CD14-positive monocyte (primary cell): ENCODE data around the gene CDC42EP3. TPM values are rescaled to one million over a fixed set of nuclear protein-coding genes. Genes with fewer than 3 reads are reported as not detected.

ENCODE experiments used
- DNase-seq, 3 donors: peaks; one replicate each; pipeline ENCODE4 v3.0.0-alpha.2; 2011 to 2022
- H2AFZ ChIP-seq: 2 replicates; pipeline ENCODE4 v1.6.0; 2012; ENCODE audit warnings: mild to moderate bottlenecking, low read depth, low read length, inconsistent platforms; ENCODE audit not compliant: insufficient read depth, poor library complexity, severe bottlenecking
- H3K27ac ChIP-seq, 2 donors: 1 replicate in 1 of 2; 2 replicates in 1 of 2; pipeline ENCODE4 v1.5.1; 2012 to 2013; ENCODE audit warnings: low read length in 2 of 2, control low read depth in 1 of 2, inconsistent platforms in 1 of 2, low read depth in 1 of 2, mild to moderate bottlenecking in 1 of 2
- H3K27me3 ChIP-seq, 2 donors: one replicate each; pipeline versions ENCODE4 v1.6.0 to v1.6.1; 2011 to 2013; ENCODE audit warnings: low read length in 2 of 2; ENCODE audit not compliant: control insufficient read depth in 2 of 2, insufficient read depth in 2 of 2
- H3K36me3 ChIP-seq, 2 donors: replicated peaks in 1 of 2; 1 replicate in 1 of 2; 2 replicates in 1 of 2; pipeline versions ENCODE4 v1.5.1 to v1.6.1; 2012 to 2013; ENCODE audit warnings: low read length in 2 of 2, control low read depth in 1 of 2, inconsistent platforms in 1 of 2, mild to moderate bottlenecking in 1 of 2; ENCODE audit not compliant: insufficient read depth in 2 of 2, control insufficient read depth in 1 of 2
- H3K4me1 ChIP-seq, 2 donors: 1 replicate in 1 of 2; 2 replicates in 1 of 2; pipeline versions ENCODE4 v1.5.1 to v1.6.1; 2012 to 2013; ENCODE audit warnings: low read length in 2 of 2, control low read depth in 1 of 2, inconsistent platforms in 1 of 2, mild to moderate bottlenecking in 1 of 2, moderate library complexity in 1 of 2; ENCODE audit not compliant: insufficient read depth in 2 of 2, control insufficient read depth in 1 of 2
- H3K4me2 ChIP-seq: replicated peaks from 2 replicates; pipeline ENCODE3; 2012; ENCODE audit warnings: low read length, moderate library complexity, mild to moderate bottlenecking; ENCODE audit not compliant: poor library complexity, severe bottlenecking; ENCODE audit errors: extremely low read depth
- H3K4me3 ChIP-seq, 3 experiments: fragments of 200-600 bp in 1 of 3; sonication (generic) in 1 of 3; replicated peaks in 1 of 3; 1 replicate in 2 of 3; 2 replicates in 1 of 3; pipeline ENCODE4 v1.5.1; 2011 to 2013; ENCODE audit warnings: low read length in 3 of 3, mild to moderate bottlenecking in 3 of 3, control low read depth in 2 of 3, low read depth in 2 of 3, inconsistent platforms in 1 of 3, moderate library complexity in 1 of 3
- H3K79me2 ChIP-seq: 2 replicates; pipeline ENCODE4 v1.6.0; 2012; ENCODE audit warnings: mild to moderate bottlenecking, control low read depth, inconsistent platforms, low read length, moderate library complexity; ENCODE audit not compliant: insufficient read depth
- H3K9ac ChIP-seq: 2 replicates; pipeline ENCODE4 v1.6.0; 2017; ENCODE audit warnings: low read length, mild to moderate bottlenecking; ENCODE audit not compliant: insufficient read depth, poor library complexity, severe bottlenecking
- H3K9me3 ChIP-seq, 2 donors: replicated peaks in 1 of 2; 1 replicate in 1 of 2; 2 replicates in 1 of 2; pipeline versions ENCODE4 v1.5.1 to v1.6.1; 2012 to 2013; ENCODE audit warnings: low read length in 2 of 2, control low read depth in 1 of 2; ENCODE audit not compliant: control insufficient read depth in 1 of 2, insufficient read depth in 1 of 2
- H4K20me1 ChIP-seq: 2 replicates; pipeline ENCODE4 v1.6.0; 2012; ENCODE audit warnings: mild to moderate bottlenecking, low read length, control low read depth, moderate library complexity; ENCODE audit not compliant: insufficient read depth
- H3K27ac Mint-ChIP-seq, 7 donors: one replicate each; pipeline ENCODE4 v1.8.0; 2020; ENCODE audit warnings: mild to moderate bottlenecking in 7 of 7, mixed read lengths in 7 of 7, moderate library complexity in 6 of 7, inconsistent platforms in 2 of 7
- H3K27me3 Mint-ChIP-seq, 3 donors: one replicate each; pipeline ENCODE4 v1.8.0; 2021 to 2022; ENCODE audit warnings: low read depth in 3 of 3, mild to moderate bottlenecking in 3 of 3, mixed read lengths in 3 of 3, moderate library complexity in 3 of 3, inconsistent platforms in 1 of 3
- H3K36me3 Mint-ChIP-seq, 2 donors: one replicate each; pipeline ENCODE4 v1.8.0; 2020; ENCODE audit warnings: mixed read lengths in 2 of 2, inconsistent platforms in 1 of 2, mild to moderate bottlenecking in 1 of 2
- H3K4me1 Mint-ChIP-seq: one replicate; pipeline ENCODE4 v1.8.0; 2020; ENCODE audit warnings: mild to moderate bottlenecking, mixed read lengths
- H3K4me3 Mint-ChIP-seq, 2 donors: one replicate each; pipeline ENCODE4 v1.8.0; 2020; ENCODE audit warnings: mild to moderate bottlenecking in 2 of 2, mixed read lengths in 2 of 2, moderate library complexity in 1 of 2
- H3K9me3 Mint-ChIP-seq, 7 donors: one replicate each; pipeline ENCODE4 v1.8.0; 2020 to 2022; ENCODE audit warnings: mixed read lengths in 7 of 7, mild to moderate bottlenecking in 6 of 7, moderate library complexity in 6 of 7, inconsistent platforms in 2 of 7
- WGBS: methylation state at CpG from one replicate; pipeline ENCODE4 v1.1.5; 2013; ENCODE audit warnings: missing lambda C conversion rate; ENCODE audit not compliant: insufficient coverage; 5-methylcytosine and 5-hydroxymethylcytosine counted together
- intact Hi-C, 2 donors: fragments of 100-400 bp; cut with micrococcal nuclease; formaldehyde crosslinking; loops; one replicate each; pipeline versions ENCODE4 v1.15.0 to v1.15.1; 2023
- polyA plus RNA-seq, 3 donors: library from polyadenylated mRNA; depleted of rRNA in 1 of 3; unstranded in 2 of 3; stranded (reverse) in 1 of 3; fragments of 300-500 nt in 2 of 3; fragments of >200 nt in 1 of 3; fragmentation: Illumina TruSeq in 2 of 3; gene quantifications; 1 replicate in 2 of 3; 2 replicates in 1 of 3; pipeline ENCODE4 v1.2.3, GENCODE V29; 2012 to 2021
- TF ChIP-seq, protein P1 (sequence below): fragments of 200-600 bp; IDR thresholded peaks from one replicate; pipeline ENCODE4 v1.8.0; 2022; ENCODE audit warnings: antibody characterized with exemption, mild to moderate bottlenecking

Gene CDC42EP3
- polyA plus RNA-seq, 3 donors = 179 to 272 (median 249) TPM

- Mint-ChIP-seq H3K27ac (no peak overlapping the region), H3K9me3 (peaks cover 2 to 7% (median 5%) of the 10 kb centered on the region in 7 donors)
- no peak for DNase-seq
Measured at GRCh38 chr2:37692711-37693110, 21.3 kb upstream of the CDC42EP3 start.

GRCh38 chr2:37689751-37690150 lies 18.3 kb upstream of the CDC42EP3 start:
- Mint-ChIP-seq H3K27me3 (peaks cover 0 to 8% (median 2%) of the 10 kb centered on the region in 3 donors), H3K36me3 (peaks cover 2 to 8% of the 10 kb centered on the region in 2 donors), H3K4me1 (peaks cover 10% of the 10 kb centered on the region), H3K9me3 (peaks cover 5 to 11% (median 8%) of the 10 kb centered on the region in 7 donors), H3K27ac (no peak overlapping the region), H3K4me3 (no peak overlapping the region)
- TF ChIP-seq, protein P1, sequence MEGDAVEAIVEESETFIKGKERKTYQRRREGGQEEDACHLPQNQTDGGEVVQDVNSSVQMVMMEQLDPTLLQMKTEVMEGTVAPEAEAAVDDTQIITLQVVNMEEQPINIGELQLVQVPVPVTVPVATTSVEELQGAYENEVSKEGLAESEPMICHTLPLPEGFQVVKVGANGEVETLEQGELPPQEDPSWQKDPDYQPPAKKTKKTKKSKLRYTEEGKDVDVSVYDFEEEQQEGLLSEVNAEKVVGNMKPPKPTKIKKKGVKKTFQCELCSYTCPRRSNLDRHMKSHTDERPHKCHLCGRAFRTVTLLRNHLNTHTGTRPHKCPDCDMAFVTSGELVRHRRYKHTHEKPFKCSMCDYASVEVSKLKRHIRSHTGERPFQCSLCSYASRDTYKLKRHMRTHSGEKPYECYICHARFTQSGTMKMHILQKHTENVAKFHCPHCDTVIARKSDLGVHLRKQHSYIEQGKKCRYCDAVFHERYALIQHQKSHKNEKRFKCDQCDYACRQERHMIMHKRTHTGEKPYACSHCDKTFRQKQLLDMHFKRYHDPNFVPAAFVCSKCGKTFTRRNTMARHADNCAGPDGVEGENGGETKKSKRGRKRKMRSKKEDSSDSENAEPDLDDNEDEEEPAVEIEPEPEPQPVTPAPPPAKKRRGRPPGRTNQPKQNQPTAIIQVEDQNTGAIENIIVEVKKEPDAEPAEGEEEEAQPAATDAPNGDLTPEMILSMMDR = no peak
- H2AFZ ChIP-seq = no peak overlapping the region
- no peak overlapping the region for H3K4me3 ChIP-seq
- H3K4me1 ChIP-seq = no peaks in the 10 kb centered on the region
- no peak overlapping the region for H3K9ac ChIP-seq
- intact Hi-C loops = no loop called here
- no CpG with 5 or more reads among the region's 2 CpGs for WGBS
- H3K36me3 ChIP-seq = no peaks in the 10 kb centered on the region
- DNase-seq = no peak
- H3K27me3 ChIP-seq = no peaks in the 10 kb centered on the region
- no peaks in the 10 kb centered on the region for H3K79me2 ChIP-seq
- H3K27ac ChIP-seq = no peak overlapping the region
- no peak overlapping the region for H3K4me2 ChIP-seq
- peaks cover 0 to 5% of the 10 kb centered on the region in 2 donors for H3K9me3 ChIP-seq
- H4K20me1 ChIP-seq = no peaks in the 10 kb centered on the region

More at GRCh38 chr2:37692711-37693110, 21.3 kb upstream of the CDC42EP3 start:
- no peaks in the 10 kb centered on the region for H3K79me2 ChIP-seq
- no peaks in the 10 kb centered on the region for H4K20me1 ChIP-seq
- no peak overlapping the region for H3K27ac ChIP-seq
- no peak overlapping the region for H3K4me2 ChIP-seq
- no peak overlapping the region for H3K9ac ChIP-seq
- no peak overlapping the region for H3K4me3 ChIP-seq
- Mint-ChIP-seq H3K27me3 (peaks cover 1 to 8% (median 3%) of the 10 kb centered on the region in 3 donors), H3K4me1 (peaks cover 8% of the 10 kb centered on the region), H3K36me3 (peaks cover 1 to 6% of the 10 kb centered on the region in 2 donors), H3K4me3 (no peak overlapping the region)
- intact Hi-C loops = no loop called here
- TF ChIP-seq, protein P1 = no peak
- H3K27me3 ChIP-seq = no peaks in the 10 kb centered on the region
- no peak overlapping the region for H2AFZ ChIP-seq
- H3K9me3 ChIP-seq = peaks cover 0 to 4% of the 10 kb centered on the region in 2 donors
- no peaks in the 10 kb centered on the region for H3K36me3 ChIP-seq
- no peaks in the 10 kb centered on the region for H3K4me1 ChIP-seq
